Erythroblast (primary cell): ENCODE measurements around the gene TRIM50.

Experiments used
- GATA1 ChIP-seq: IDR thresholded peaks from 2 replicates; pipeline ENCODE4 v1.6.1; 2011; ENCODE audit warnings: low read depth, mild to moderate bottlenecking, control low read depth, low read length, moderate library complexity
- POLR2A ChIP-seq: IDR thresholded peaks from 2 replicates; pipeline ENCODE4 v1.6.1; 2011; ENCODE audit warnings: mild to moderate bottlenecking, low read length

GRCh38 chr7:73341877-73342276 lies 14.0 kb upstream of the TRIM50 start:
- TF ChIP-seq POLR2A: no peak
- TF ChIP-seq GATA1: no peak
